Activated CD8-positive, alpha-beta memory T cell treated with anti-CD3 and anti-CD28 coated beads for 36 hours (primary cell): ENCODE results near the gene SAA2. TPM values are rescaled to one million over a fixed set of nuclear protein-coding genes. Genes with fewer than 3 reads are reported as not detected.
"Not testable (repeated sequence)": the region's sequence is repeated elsewhere in the genome, so short reads cannot be mapped to it uniquely, and the experiment has no call there.

Experiments used
- CTCF ChIA-PET: fragments of 350-600 bp; sonication (Branson Sonifier 250); formaldehyde crosslinking; loops from one replicate; lab custom pipeline; 2021; ENCODE audit warnings: antibody characterized with exemption; lab: Charles Lee
- POLR2A ChIA-PET: fragments of 350-600 bp; sonication (Branson Sonifier 250); formaldehyde crosslinking; loops from one replicate; lab custom pipeline; 2021; ENCODE audit warnings: antibody characterized with exemption; lab: Charles Lee
- total RNA-seq, 2 experiments: library from RNA; stranded (reverse); gene quantifications; one replicate each; pipeline ENCODE4 v1.2.3, GENCODE V29; 2021

Gene SAA2
- total RNA-seq, 2 experiments from 2014 or later = not detected

GRCh38 chr11:18204771-18205170, 43.7 kb downstream of the SAA2 start:
- ChIA-PET POLR2A (no interaction called here), CTCF (no interaction called here)

- CTCF ChIA-PET = interaction anchor here (1.4 kb wide), 1 partner anchor 89 kb away, joined by 11 read pairs; no protein-coding TSS in a partner anchor
- POLR2A ChIA-PET = no interaction called here
These were observed 44.2 kb downstream of the SAA2 start for GRCh38 chr11:18204220-18204619.

GRCh38 chr11:18203723-18204122, 44.7 kb downstream of the SAA2 start:
- POLR2A ChIA-PET = no interaction called here
- CTCF ChIA-PET = interaction anchor here (0.6 to 1.4 kb wide), 3 partner anchors 21 to 88 kb away, joined by 3 to 11 read pairs (median 3); no protein-coding TSS in a partner anchor

GRCh38 chr11:18197738-18198137, 50.7 kb downstream of the SAA2 start:
- POLR2A ChIA-PET = not testable (repeated sequence)
- CTCF ChIA-PET = interaction anchor here (0.7 kb wide), 1 partner anchor 104 kb away, joined by 4 read pairs; no protein-coding TSS in a partner anchor

- ChIA-PET CTCF (no interaction called here), POLR2A (no interaction called here)
These were observed 51.9 kb downstream of the SAA2 start for GRCh38 chr11:18196532-18196931.

Other genes with a start within 250 kb of the SAA2 start
- gene SERGEF, start 235.6 kb downstream of the SAA2 start, total RNA-seq = 10 to 100 TPM; 27.5 to 27.7 TPM
- gene TPH1, start 202.4 kb downstream of the SAA2 start, total RNA-seq = under 1 TPM; 0.38 to 0.50 TPM
- 10 to 100 TPM; 48.0 to 51.9 TPM for gene SAAL1, start 142.6 kb downstream of the SAA2 start, total RNA-seq
- not detected for gene MRGPRX3, start 116.1 kb downstream of the SAA2 start, total RNA-seq
- not detected for gene MRGPRX4, start 75.8 kb downstream of the SAA2 start, total RNA-seq
- gene SAA4, start 11.9 kb downstream of the SAA2 start, total RNA-seq = not detected
- gene SAA1, start 17.6 kb upstream of the SAA2 start, total RNA-seq = not detected
- gene HPS5, start 73.5 kb upstream of the SAA2 start, total RNA-seq = 10 to 100 TPM; 16.1 to 16.5 TPM
- 10 to 100 TPM; 64.0 to 65.7 TPM for gene GTF2H1, start 73.9 kb upstream of the SAA2 start, total RNA-seq
- 1,000 to 10,000 TPM; 2,412 to 2,434 TPM for gene LDHA, start 145.9 kb upstream of the SAA2 start, total RNA-seq
- gene LDHC, start 163.7 kb upstream of the SAA2 start, total RNA-seq = not detected
- not detected for gene LDHAL6A, start 207.2 kb upstream of the SAA2 start, total RNA-seq